ENCODE data around the gene ASB15. TPM values are rescaled to one million over a fixed set of nuclear protein-coding genes. Genes with fewer than 3 reads are reported as not detected.
A peak's percentile ranks its signal among the peaks of the same experiment; 100 is the strongest.

ASB15 gene
- total and polyA plus RNA-seq, 2 of the 8 experiments (the other 6 are each of a cell fraction or from before 2014, with no cell fraction given) = not detected

DNA sequence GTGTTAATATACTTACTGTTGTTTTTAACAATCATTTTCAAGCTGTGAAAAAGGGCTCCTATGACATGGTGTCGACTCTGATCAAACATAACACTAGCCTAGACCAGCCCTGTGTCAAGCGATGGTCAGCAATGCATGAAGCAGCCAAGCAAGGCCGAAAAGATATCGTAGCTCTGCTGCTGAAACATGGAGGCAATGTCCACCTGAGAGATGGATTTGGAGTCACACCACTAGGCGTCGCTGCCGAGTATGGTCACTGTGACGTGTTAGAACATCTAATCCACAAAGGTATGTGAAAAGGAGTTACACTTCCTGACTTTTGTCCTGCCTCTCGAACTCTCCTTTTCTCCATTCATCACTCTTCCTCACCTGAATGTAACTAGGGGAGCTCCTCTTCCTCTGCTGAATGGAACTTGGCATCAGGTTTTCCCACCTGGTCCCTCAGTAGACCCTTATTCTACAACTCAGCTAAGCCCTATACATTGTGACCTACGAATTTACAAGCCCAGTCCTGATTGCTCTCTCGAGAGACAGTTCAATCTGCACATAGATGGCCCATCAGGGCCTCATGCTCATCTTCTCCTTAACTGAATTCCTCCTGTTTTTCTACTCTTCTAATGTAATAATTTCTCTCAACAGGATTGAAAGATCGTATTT lies 23.0 kb downstream of the ASB15 start:
- H2BK5ac ChIP-seq (ENCODE audit: low read depth, low read length) = no peak overlapping the region
- H2BK12ac ChIP-seq (ENCODE audit: low read depth, low read length) = no peak overlapping the region
- FAIRE-seq (peak; percentile 99), DNase-seq (ENCODE audit: low read depth in 1 of 2, low spot score in 2 of 2) (peak; percentile 36 to 83)
- H3K9ac ChIP-seq (replicated peaks in 1 of 4; ENCODE audit: extremely low read depth in 1 of 4, low read depth in 3 of 4, low read length in 3 of 4) = no peak overlapping the region
- no peak overlapping the region for H2BK15ac ChIP-seq (ENCODE audit: low read length)
- H3K4me3 ChIP-seq (ENCODE audit: extremely low read depth in 1 of 4, insufficient read depth in 2 of 4, low read depth in 3 of 4, low read length in 4 of 4) = no peak overlapping the region
- no peak overlapping the region for H3K18ac ChIP-seq (ENCODE audit: extremely low read depth, low read length)
- H2AFZ ChIP-seq (ENCODE audit: low read length) = peak overlapping the region; percentile 87; the same call in 1 of the 2 replicates
- no peaks in the 10 kb centered on the region for H3K9me3 ChIP-seq (ENCODE audit: insufficient read depth in 2 of 2, low read depth in 1 of 2, low read length in 1 of 2)
- no peak overlapping the region for H2BK120ac ChIP-seq (replicated peaks; ENCODE audit: low read depth, low read length)
- 63% methylated on average over 12 of the region's 12 CpGs; no CpG with 5 or more reads in 1 of the 2 experiments for WGBS, 2 experiments (ENCODE audit: extremely low coverage in 1 of 2, insufficient coverage in 1 of 2, insufficient read length in 1 of 2, insufficient replicate concordance in 2 of 2, low coverage in 1 of 2, low lambda C conversion rate in 2 of 2, missing lambda C conversion rate in 1 of 2)
- no peaks in the 10 kb centered on the region for H4K20me1 ChIP-seq (replicated peaks in 1 of 2; ENCODE audit: control insufficient read depth in 1 of 2, insufficient read depth in 2 of 2, low read length in 2 of 2)
- no peaks in the 10 kb centered on the region for H3K27me3 ChIP-seq (replicated peaks in 1 of 4; ENCODE audit: control insufficient read depth in 3 of 4, extremely low read depth in 1 of 4, insufficient read depth in 3 of 4, low read length in 3 of 4)
- no peaks in the 10 kb centered on the region for H3K79me2 ChIP-seq (ENCODE audit: control insufficient read depth in 1 of 2, insufficient read depth in 2 of 2, low read length in 2 of 2)
- H3K14ac ChIP-seq (ENCODE audit: insufficient read length) = no peak overlapping the region
- H4K5ac ChIP-seq (ENCODE audit: insufficient read length, low read depth, low read length) = no peak overlapping the region
- H3K23me2 ChIP-seq (ENCODE audit: low read depth, low read length) = no peaks in the 10 kb centered on the region
- H3K4me2 ChIP-seq (ENCODE audit: insufficient read depth in 1 of 2, low read depth in 2 of 2, low read length in 2 of 2) = no peak overlapping the region
- H2BK20ac ChIP-seq (ENCODE audit: low read length) = no peak overlapping the region
- no peak overlapping the region for H4K8ac ChIP-seq (ENCODE audit: extremely low read depth, insufficient read depth, low read length)
- ChIA-PET CTCF (ENCODE audit: partially characterized antibody) (interaction anchor here (0.7 to 3.0 kb wide), 39 partner anchors 9 to 417 kb away, joined by 3 to 38 read pairs (median 4); partner anchors contain the start of gene ASB15), POLR2A (ENCODE audit: partially characterized antibody) (no interaction called here)
- H3K56ac ChIP-seq (replicated peaks; ENCODE audit: insufficient read length, low read depth, low read length) = no peak overlapping the region
- H3K4me1 ChIP-seq (replicated peaks in 1 of 4; ENCODE audit: control insufficient read depth in 3 of 4, insufficient read depth in 4 of 4, low read length in 3 of 4) = no peaks in the 10 kb centered on the region; a peak in 1 of 7 replicates
- no peaks in the 10 kb centered on the region for H3K36me3 ChIP-seq (ENCODE audit: control insufficient read depth in 2 of 4, insufficient read depth in 4 of 4, low read length in 3 of 4)
- H2AK5ac ChIP-seq (ENCODE audit: low read depth, low read length) = no peak overlapping the region
- no peak overlapping the region for H4K91ac ChIP-seq (replicated peaks; ENCODE audit: insufficient read length, low read length)
- H3K4ac ChIP-seq (replicated peaks; ENCODE audit: insufficient read length, low read depth, low read length) = no peak overlapping the region
- H3K23ac ChIP-seq (ENCODE audit: insufficient read length) = no peak overlapping the region
- no peak overlapping the region for H3K27ac ChIP-seq (ENCODE audit: low read depth, low read length)
- H3K79me1 ChIP-seq (ENCODE audit: low read depth, low read length) = no peaks in the 10 kb centered on the region
- TF ChIP-seq CTCF (IDR thresholded peaks at IDR 0.05; ENCODE audit: control extremely low read depth in 1 of 3, insufficient read depth in 1 of 3, low read depth in 1 of 3, low read length in 3 of 3) (peak; percentile 62 to 98 (median 75)), YY1 (IDR thresholded peaks at IDR 0.05; ENCODE audit: low read depth, low read length) (peak; percentile 82), TBP (IDR thresholded peaks at IDR 0.05; ENCODE audit: low read depth, low read length) (no peak), TEAD4 (IDR thresholded peaks at IDR 0.05; ENCODE audit: low read depth, low read length) (0 out of 2 replicates have a peak, but pooled peaks have one; percentile 11), RAD21 (IDR thresholded peaks at IDR 0.05 in 1 of 2, conservative IDR thresholded peaks at IDR 0.05 in 1 of 2; ENCODE audit: low read depth in 2 of 2, low read length in 2 of 2) (peak; percentile 44 to 51; a peak in 3 of 4 replicates), TAF1 (IDR thresholded peaks at IDR 0.05; ENCODE audit: low read depth, low read length) (no peak), CREB1 (IDR thresholded peaks at IDR 0.05) (peak; percentile 87)
- TF ChIP-seq, protein P1, sequence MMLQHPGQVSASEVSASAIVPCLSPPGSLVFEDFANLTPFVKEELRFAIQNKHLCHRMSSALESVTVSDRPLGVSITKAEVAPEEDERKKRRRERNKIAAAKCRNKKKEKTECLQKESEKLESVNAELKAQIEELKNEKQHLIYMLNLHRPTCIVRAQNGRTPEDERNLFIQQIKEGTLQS (IDR thresholded peaks at IDR 0.05; ENCODE audit: insufficient read depth, low read depth, low read length) = no peak
- TF ChIP-seq, protein P2, sequence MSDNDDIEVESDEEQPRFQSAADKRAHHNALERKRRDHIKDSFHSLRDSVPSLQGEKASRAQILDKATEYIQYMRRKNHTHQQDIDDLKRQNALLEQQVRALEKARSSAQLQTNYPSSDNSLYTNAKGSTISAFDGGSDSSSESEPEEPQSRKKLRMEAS (IDR thresholded peaks at IDR 0.05) = no peak
